Bronchial epithelial cell (primary cell): ENCODE measurements around the gene CHSY3. TPM values are rescaled to one million over a fixed set of nuclear protein-coding genes. Genes with fewer than 3 reads are reported as not detected.

Experiments used
- DNase-seq: peaks from one replicate; pipeline ENCODE4 v3.0.0-alpha.2; 2010; ENCODE audit warnings: low read depth
- FAIRE-seq: peaks from 2 replicates; lab custom pipeline; 2011; peaks lifted over from hg19 to GRCh38; lab: Jason Lieb, UNC
- H3K27me3 ChIP-seq: 2 replicates; pipeline ENCODE4 v1.5.1; 2011; ENCODE audit warnings: low read length; ENCODE audit not compliant: control insufficient read depth, insufficient read depth
- H3K36me3 ChIP-seq: 2 replicates; pipeline ENCODE4 v1.5.1; 2011; ENCODE audit warnings: low read length; ENCODE audit not compliant: control insufficient read depth, insufficient read depth
- H3K4me3 ChIP-seq: 2 replicates; pipeline ENCODE4 v1.5.1; 2011; ENCODE audit warnings: mild to moderate bottlenecking, low read depth, low read length, control low read depth
- total RNA-seq: library from RNA; depleted of rRNA; stranded (reverse); fragments of >200 nt; gene quantifications from 2 replicates; pipeline ENCODE4 v1.2.1, GENCODE V29; 2014
- TF ChIP-seq, protein P1 (sequence below): IDR thresholded peaks from 2 replicates; pipeline ENCODE4 v1.5.1; 2011; ENCODE audit warnings: mild to moderate bottlenecking, moderate library complexity, low read length, control low read depth, inconsistent platforms; ENCODE audit not compliant: insufficient read depth, severe bottlenecking

Gene CHSY3
- total RNA-seq, 1 donor from 2014 or later, result 0.26 TPM

DNA sequence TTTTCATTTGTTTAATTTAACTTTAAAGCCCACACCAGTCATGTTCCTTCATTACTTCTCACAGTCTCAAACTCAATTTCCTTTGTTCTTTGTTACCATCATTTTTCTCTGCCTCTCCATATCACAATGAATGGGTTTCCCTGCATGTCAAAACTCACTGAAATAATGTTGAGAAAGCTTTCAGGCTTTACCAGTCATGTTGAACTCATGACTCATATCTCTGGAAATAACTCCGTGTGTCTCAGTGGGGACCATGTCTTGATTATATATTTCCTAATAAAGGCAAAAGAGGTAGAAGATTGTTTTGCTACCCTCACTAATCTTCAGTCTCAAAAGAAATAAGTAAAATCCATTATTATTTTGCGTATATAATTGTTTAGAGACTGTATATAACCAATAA is 231.2 kb downstream of the CHSY3 start:
- Histone ChIP-seq H3K36me3 (no peaks in the 10 kb centered on the region), H3K27me3 (no peaks in the 10 kb centered on the region), H3K4me3 (no peak overlapping the region)
- FAIRE-seq (no peak), DNase-seq (peak; percentile 81)
- TF ChIP-seq, protein P1, sequence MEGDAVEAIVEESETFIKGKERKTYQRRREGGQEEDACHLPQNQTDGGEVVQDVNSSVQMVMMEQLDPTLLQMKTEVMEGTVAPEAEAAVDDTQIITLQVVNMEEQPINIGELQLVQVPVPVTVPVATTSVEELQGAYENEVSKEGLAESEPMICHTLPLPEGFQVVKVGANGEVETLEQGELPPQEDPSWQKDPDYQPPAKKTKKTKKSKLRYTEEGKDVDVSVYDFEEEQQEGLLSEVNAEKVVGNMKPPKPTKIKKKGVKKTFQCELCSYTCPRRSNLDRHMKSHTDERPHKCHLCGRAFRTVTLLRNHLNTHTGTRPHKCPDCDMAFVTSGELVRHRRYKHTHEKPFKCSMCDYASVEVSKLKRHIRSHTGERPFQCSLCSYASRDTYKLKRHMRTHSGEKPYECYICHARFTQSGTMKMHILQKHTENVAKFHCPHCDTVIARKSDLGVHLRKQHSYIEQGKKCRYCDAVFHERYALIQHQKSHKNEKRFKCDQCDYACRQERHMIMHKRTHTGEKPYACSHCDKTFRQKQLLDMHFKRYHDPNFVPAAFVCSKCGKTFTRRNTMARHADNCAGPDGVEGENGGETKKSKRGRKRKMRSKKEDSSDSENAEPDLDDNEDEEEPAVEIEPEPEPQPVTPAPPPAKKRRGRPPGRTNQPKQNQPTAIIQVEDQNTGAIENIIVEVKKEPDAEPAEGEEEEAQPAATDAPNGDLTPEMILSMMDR, result no peak

DNA sequence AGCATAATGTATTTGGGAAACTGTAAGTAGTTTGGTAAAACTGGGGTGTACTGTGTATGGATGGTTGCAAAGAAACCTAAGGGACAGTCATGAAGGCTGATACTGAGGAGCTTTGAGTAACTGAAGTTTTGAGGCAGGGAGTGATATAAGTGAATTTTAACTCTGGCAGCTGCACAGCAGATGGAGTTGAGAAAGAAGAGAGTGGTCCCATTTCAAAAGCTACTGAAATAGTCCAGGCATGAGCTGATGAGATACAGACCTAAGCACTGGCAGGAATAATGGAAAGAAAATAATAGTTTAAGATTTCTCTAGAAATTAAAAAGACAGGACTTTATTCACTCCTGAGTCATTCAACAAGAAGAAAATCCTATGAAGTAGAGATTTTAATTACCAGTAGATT is 232.0 kb downstream of the CHSY3 start:
- Histone ChIP-seq H3K36me3 (no peaks in the 10 kb centered on the region), H3K4me3 (no peak overlapping the region), H3K27me3 (no peaks in the 10 kb centered on the region)
- DNase-seq (no peak), FAIRE-seq (no peak)
- TF ChIP-seq, protein P1, result no peak

GRCh38 chr5:130137681-130138080 is 233.4 kb downstream of the CHSY3 start:
- FAIRE-seq (no peak), DNase-seq (no peak)
- no peak overlapping the region for H3K4me3 ChIP-seq
- TF ChIP-seq, protein P1, result no peak
- H3K36me3 ChIP-seq, result no peaks in the 10 kb centered on the region
- no peaks in the 10 kb centered on the region for H3K27me3 ChIP-seq

- DNase-seq (peak; percentile 29), FAIRE-seq (no peak)
- no peaks in the 10 kb centered on the region for H3K36me3 ChIP-seq
- TF ChIP-seq, protein P1, result no peak
- H3K27me3 ChIP-seq, result no peaks in the 10 kb centered on the region
- H3K4me3 ChIP-seq, result no peak overlapping the region
Observed at GRCh38 chr5:130138406-130139045, 234.3 kb downstream of the CHSY3 start.

DNA sequence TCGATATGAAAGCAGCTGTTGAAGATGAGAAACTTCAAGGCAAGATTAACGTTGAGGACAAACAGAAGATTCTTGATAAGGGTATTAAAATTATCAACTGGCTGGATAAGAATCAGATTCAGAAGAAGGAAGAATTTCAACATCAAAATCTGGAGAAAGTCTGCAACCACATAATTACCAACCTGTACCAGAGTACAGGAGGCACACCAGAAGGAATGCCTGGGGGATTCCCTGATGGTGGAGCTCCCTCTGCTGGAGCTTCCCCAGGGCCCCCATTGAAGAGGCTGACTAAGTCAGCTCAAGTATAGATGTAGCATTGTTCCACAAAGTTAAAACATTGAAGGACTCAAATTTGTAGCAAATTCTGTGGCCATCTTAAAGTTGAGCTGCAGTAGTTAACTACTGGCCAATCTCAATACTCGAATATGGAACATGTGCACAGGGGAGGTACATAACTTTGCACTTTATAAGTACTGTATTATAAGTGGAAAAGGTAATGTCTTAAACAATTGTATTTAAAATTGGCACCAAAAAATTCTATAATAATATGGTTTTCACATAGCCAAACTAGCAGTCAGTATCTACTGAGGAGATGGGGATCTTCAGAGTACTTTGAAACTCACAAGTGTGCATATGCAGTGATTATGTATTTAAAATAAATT is 237.5 kb downstream of the CHSY3 start:
- no peaks in the 10 kb centered on the region for H3K36me3 ChIP-seq
- TF ChIP-seq, protein P1, result peak; percentile 65
- DNase-seq (peak; percentile 49), FAIRE-seq (no peak)
- no peak overlapping the region for H3K4me3 ChIP-seq
- no peaks in the 10 kb centered on the region for H3K27me3 ChIP-seq
